GM12892 (cell line): ENCODE data around the gene RALGDS.

Source experiments
- POLR2A ChIP-seq: IDR thresholded peaks from 2 replicates; pipeline ENCODE4 v1.6.1; 2011; ENCODE audit warnings: low read depth, low read length, control low read depth
- POLR2AphosphoS5 ChIP-seq: IDR thresholded peaks from 2 replicates; pipeline ENCODE4 v1.6.1; 2011; ENCODE audit warnings: low read depth, low read length, control low read depth
- TAF1 ChIP-seq: IDR thresholded peaks from 2 replicates; pipeline ENCODE4 v1.6.1; 2011; ENCODE audit warnings: low read depth, mild to moderate bottlenecking, control low read depth, low read length, borderline replicate concordance

DNA sequence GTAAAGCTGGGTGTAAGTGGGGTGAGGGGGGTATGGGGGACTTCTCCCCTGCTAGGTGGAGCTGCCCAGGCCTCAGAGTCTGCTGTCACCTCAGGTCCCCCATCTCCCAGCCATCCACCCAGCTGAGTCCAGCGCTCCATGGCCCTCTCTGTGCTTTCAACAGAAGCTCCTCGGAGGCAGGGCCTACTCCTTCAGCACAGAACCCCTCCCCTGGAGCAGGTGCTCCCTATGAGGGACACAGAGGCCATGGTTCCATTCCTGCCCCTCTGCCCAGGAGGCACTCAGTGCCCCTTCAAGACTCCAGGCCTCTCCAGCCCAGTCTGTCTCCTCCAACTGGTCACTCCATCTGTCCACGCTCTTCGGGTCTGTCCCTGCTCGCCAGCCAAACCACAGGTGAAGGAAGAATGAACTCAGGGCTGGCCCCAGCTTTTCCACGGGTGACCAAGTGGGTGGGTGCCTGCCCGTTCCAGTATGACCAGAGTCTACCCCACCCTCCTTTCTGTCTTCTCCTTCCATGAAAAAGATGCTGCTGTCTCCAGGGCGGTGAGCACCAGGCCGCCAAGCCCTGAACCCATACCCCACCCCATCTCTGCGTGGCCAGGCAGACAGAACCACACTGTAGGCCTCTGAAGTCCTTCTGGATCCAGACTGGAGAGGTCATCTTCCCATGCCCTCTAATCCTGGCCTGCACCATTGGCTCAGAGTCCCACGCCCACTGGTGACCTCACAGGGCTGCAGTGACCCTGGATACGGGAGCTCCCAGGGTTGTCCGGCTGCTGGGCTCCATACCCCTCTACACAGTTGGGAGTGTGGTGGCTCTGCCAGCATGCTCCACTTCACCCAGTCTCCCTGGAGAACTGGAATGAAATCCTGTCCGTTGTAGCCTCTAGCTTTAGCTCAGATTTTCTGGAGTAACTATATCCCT is 30.8 kb upstream of the RALGDS start:
- no peak for TF ChIP-seq POLR2AphosphoS5
- no peak for TF ChIP-seq POLR2A
- no peak for TF ChIP-seq TAF1
